ENCODE data around the gene SPTAN1. TPM values are rescaled to one million over a fixed set of nuclear protein-coding genes. Genes with fewer than 3 reads are reported as not detected.

Gene SPTAN1
- total RNA-seq, 4 donors from 2014 or later: 204 to 368 (median 348) TPM

DNA sequence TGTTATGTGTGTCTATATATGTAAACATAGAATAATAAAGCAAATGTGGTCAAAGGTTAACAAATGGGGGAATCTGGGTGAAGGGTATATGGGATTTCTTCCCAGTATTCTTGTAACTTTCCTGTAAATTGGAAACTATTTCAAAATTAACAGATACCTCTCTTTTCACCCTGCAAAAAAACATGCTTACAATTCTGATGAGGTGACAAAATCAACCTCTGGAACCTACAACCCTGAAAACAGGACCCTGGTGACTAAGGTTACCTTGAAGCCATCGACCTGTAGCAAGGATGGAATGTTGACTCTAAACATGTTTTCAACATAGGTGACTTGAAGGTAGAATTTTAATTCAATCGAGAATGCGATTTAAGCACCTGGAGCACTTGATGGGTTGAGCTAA lies 5.9 kb upstream of the SPTAN1 start:
- DNase-seq (ENCODE audit: extremely low spot score): no peak
- Histone ChIP-seq H3K4me1 (peaks cover 24 to 32% (median 28%) of the 10 kb centered on the region in 4 donors), H3K4me3 (no peak overlapping the region), H3K27ac (replicated peaks in 1 of 4) (no peak overlapping the region), H3K36me3 (peaks cover 11 to 25% (median 21%) of the 10 kb centered on the region in 4 donors), H3K27me3 (no peaks in the 10 kb centered on the region), H3K9me3 (no peaks in the 10 kb centered on the region)
- 93% methylated on average over 3 of the region's 3 CpGs for WGBS
- TF ChIP-seq POLR2AphosphoS5 (IDR thresholded peaks at IDR 0.05): no peak
- TF ChIP-seq, protein P1, sequence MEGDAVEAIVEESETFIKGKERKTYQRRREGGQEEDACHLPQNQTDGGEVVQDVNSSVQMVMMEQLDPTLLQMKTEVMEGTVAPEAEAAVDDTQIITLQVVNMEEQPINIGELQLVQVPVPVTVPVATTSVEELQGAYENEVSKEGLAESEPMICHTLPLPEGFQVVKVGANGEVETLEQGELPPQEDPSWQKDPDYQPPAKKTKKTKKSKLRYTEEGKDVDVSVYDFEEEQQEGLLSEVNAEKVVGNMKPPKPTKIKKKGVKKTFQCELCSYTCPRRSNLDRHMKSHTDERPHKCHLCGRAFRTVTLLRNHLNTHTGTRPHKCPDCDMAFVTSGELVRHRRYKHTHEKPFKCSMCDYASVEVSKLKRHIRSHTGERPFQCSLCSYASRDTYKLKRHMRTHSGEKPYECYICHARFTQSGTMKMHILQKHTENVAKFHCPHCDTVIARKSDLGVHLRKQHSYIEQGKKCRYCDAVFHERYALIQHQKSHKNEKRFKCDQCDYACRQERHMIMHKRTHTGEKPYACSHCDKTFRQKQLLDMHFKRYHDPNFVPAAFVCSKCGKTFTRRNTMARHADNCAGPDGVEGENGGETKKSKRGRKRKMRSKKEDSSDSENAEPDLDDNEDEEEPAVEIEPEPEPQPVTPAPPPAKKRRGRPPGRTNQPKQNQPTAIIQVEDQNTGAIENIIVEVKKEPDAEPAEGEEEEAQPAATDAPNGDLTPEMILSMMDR (IDR thresholded peaks at IDR 0.05): no peak
- no peak for TF ChIP-seq EP300 (IDR thresholded peaks at IDR 0.05)
- TF ChIP-seq POLR2A (IDR thresholded peaks at IDR 0.05; ENCODE audit: low read depth): no peak
- intact Hi-C loops (cut with DNase I): no loop called here

DNA sequence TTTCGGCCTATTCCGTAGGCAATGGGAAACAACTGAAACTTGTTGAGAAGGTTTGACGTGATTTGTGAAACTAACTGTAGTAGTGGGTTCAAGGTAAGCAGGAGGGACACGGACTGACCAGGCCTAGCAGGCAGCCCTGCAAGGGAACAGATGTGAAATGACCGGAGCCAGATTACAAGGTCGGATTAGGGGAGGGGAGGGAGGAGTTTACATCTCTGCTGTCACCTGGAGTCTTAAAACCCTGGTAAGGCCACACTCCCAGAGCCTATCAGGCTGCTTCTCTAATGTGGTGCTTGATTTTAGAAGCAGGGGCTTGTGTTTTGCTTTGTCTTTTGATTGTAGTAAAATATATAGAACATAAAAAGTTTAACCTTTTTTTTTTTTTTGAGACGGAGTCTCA lies 3.5 kb upstream of the SPTAN1 start:
- Histone ChIP-seq H3K27me3 (no peaks in the 10 kb centered on the region), H3K9me3 (no peaks in the 10 kb centered on the region), H3K4me3 (no peak overlapping the region), H3K4me1 (peaks cover 28 to 43% (median 38%) of the 10 kb centered on the region in 4 donors), H3K36me3 (peaks cover 0 to 1% (median 0%) of the 10 kb centered on the region in 4 donors), H3K27ac (replicated peaks in 1 of 4) (peak overlapping the region; percentile 98 to 100 (median 99))
- WGBS: 88% methylated on average over 7 of the region's 7 CpGs
- DNase-seq (ENCODE audit: extremely low spot score): no peak
- intact Hi-C loops (cut with DNase I): no loop called here
- TF ChIP-seq POLR2A (IDR thresholded peaks at IDR 0.05; ENCODE audit: low read depth): no peak
- no peak for TF ChIP-seq EP300 (IDR thresholded peaks at IDR 0.05)

- Histone ChIP-seq H3K27me3 (no peaks in the 10 kb centered on the region), H3K36me3 (no peaks in the 10 kb centered on the region), H3K4me3 (no peak overlapping the region), H3K4me1 (peaks cover 38 to 57% (median 52%) of the 10 kb centered on the region in 4 donors), H3K9me3 (no peaks in the 10 kb centered on the region), H3K27ac (replicated peaks in 1 of 4) (peak overlapping the region; percentile 98 to 100 (median 99))
- DNase-seq (ENCODE audit: extremely low spot score): no peak
- 39% methylated on average over 2 of the region's 2 CpGs for WGBS
- intact Hi-C loops (cut with DNase I): no loop called here
- TF ChIP-seq EP300 (IDR thresholded peaks at IDR 0.05) (no peak), POLR2AphosphoS5 (IDR thresholded peaks at IDR 0.05) (no peak)
- TF ChIP-seq, protein P1 (IDR thresholded peaks at IDR 0.05): no peak
Observed at GRCh38 chr9:128550226-128550625, 2.2 kb upstream of the SPTAN1 start.

- DNase-seq (ENCODE audit: extremely low spot score): no peak
- peaks cover 46 to 65% (median 60%) of the 10 kb centered on the region in 4 donors for H3K4me1 ChIP-seq
- TF ChIP-seq EP300 (IDR thresholded peaks at IDR 0.05) (no peak), POLR2AphosphoS5 (IDR thresholded peaks at IDR 0.05) (peak in 1 of 2 donors; percentile 47)
- peak overlapping the region; percentile 98 to 100 (median 99) for H3K27ac ChIP-seq (replicated peaks in 1 of 4)
- no peaks in the 10 kb centered on the region for H3K27me3 ChIP-seq
- no peaks in the 10 kb centered on the region for H3K36me3 ChIP-seq
- no peaks in the 10 kb centered on the region for H3K9me3 ChIP-seq
- peak overlapping the region; percentile 77 to 99 (median 96) for H3K4me3 ChIP-seq
- intact Hi-C loops (cut with DNase I): no loop called here
- 17% methylated on average over 11 of the region's 11 CpGs for WGBS
Observed at GRCh38 chr9:128550770-128551656, 1.4 kb upstream of the SPTAN1 start.

- TF ChIP-seq POLR2A (IDR thresholded peaks at IDR 0.05; ENCODE audit: low read depth) (no peak), POLR2AphosphoS5 (IDR thresholded peaks at IDR 0.05) (peak in 1 of 2 donors; percentile 76), EP300 (IDR thresholded peaks at IDR 0.05) (no peak)
- H3K36me3 ChIP-seq: no peaks in the 10 kb centered on the region
- intact Hi-C loops (cut with DNase I): no loop called here
- peak overlapping the region; percentile 77 to 99 (median 96) for H3K4me3 ChIP-seq
- no peaks in the 10 kb centered on the region for H3K27me3 ChIP-seq
- no peaks in the 10 kb centered on the region for H3K9me3 ChIP-seq
- 2% methylated on average over 15 of the region's 22 CpGs for whole genome bisulfite sequencing
- H3K4me1 ChIP-seq: peaks cover 53 to 72% (median 67%) of the 10 kb centered on the region in 4 donors
- no peak for DNase-seq (ENCODE audit: extremely low spot score)
- H3K27ac ChIP-seq (replicated peaks in 1 of 4): peak overlapping the region; percentile 98 to 100 (median 99)
Observed at GRCh38 chr9:128551657-128552152, 682 bp upstream of the SPTAN1 start.

Data from esophagus muscularis mucosa (tissue), 4 donors.